BLaER1 (cell line): ENCODE data around the gene LSM14A.
A peak's percentile ranks its signal among the peaks of the same experiment; 100 is the strongest.

ENCODE experiments used
- H3K27ac ChIP-seq: shearing (Covaris generic); formaldehyde crosslinking; 2 replicates; pipeline ENCODE4 v1.8.1; 2022
- H3K27me3 ChIP-seq: shearing (Covaris generic); formaldehyde crosslinking; 2 replicates; pipeline ENCODE4 v1.8.1; 2022
- H3K36me3 ChIP-seq: shearing (Covaris generic); formaldehyde crosslinking; 2 replicates; pipeline ENCODE4 v1.8.1; 2022
- H3K4me1 ChIP-seq: shearing (Covaris generic); formaldehyde crosslinking; 2 replicates; pipeline ENCODE4 v1.8.1; 2022
- H3K4me2 ChIP-seq: shearing (Covaris generic); formaldehyde crosslinking; 2 replicates; pipeline ENCODE4 v1.8.1; 2022
- H3K4me3 ChIP-seq: shearing (Covaris generic); formaldehyde crosslinking; 2 replicates; pipeline ENCODE4 v1.8.1; 2022
- H3K9ac ChIP-seq: shearing (Covaris generic); formaldehyde crosslinking; 2 replicates; pipeline ENCODE4 v1.8.1; 2022
- H3K9me3 ChIP-seq: shearing (Covaris generic); formaldehyde crosslinking; 2 replicates; pipeline ENCODE4 v1.8.1; 2022
- H4K20me1 ChIP-seq: shearing (Covaris generic); formaldehyde crosslinking; 2 replicates; pipeline ENCODE4 v1.8.1; 2022
- Cebpa-rat ChIP-seq: shearing (Covaris generic); IDR thresholded peaks from 2 replicates; pipeline ENCODE4 v1.8.1; 2022

The LSM14A gene

GRCh38 chr19:34176581-34176980 lies 4.3 kb downstream of the LSM14A start:
- H3K36me3 ChIP-seq, result peaks cover 43% of the 10 kb centered on the region
- no peaks in the 10 kb centered on the region for H3K27me3 ChIP-seq
- H3K27ac ChIP-seq, result no peak overlapping the region
- no peak overlapping the region for H3K9ac ChIP-seq
- peaks cover 50% of the 10 kb centered on the region for H3K4me1 ChIP-seq
- peak overlapping the region; percentile 93 for H3K4me2 ChIP-seq
- no peak for TF ChIP-seq Cebpa-rat
- H3K4me3 ChIP-seq, result no peak overlapping the region
- H4K20me1 ChIP-seq, result peaks cover 87% of the 10 kb centered on the region
- H3K9me3 ChIP-seq, result no peaks in the 10 kb centered on the region

- H3K4me2 ChIP-seq, result peak overlapping the region; percentile 41; the same call in 1 of the 2 replicates
- H4K20me1 ChIP-seq, result peaks cover 100% of the 10 kb centered on the region
- no peaks in the 10 kb centered on the region for H3K27me3 ChIP-seq
- H3K9me3 ChIP-seq, result no peaks in the 10 kb centered on the region
- H3K9ac ChIP-seq, result no peak overlapping the region
- peaks cover 47% of the 10 kb centered on the region for H3K4me1 ChIP-seq
- H3K4me3 ChIP-seq, result no peak overlapping the region
- peaks cover 57% of the 10 kb centered on the region for H3K36me3 ChIP-seq
- no peak overlapping the region for H3K27ac ChIP-seq
- no peak for TF ChIP-seq Cebpa-rat
These were observed 5.9 kb downstream of the LSM14A start for GRCh38 chr19:34178274-34178610.

GRCh38 chr19:34179066-34179465 lies 6.8 kb downstream of the LSM14A start:
- no peak overlapping the region for H3K27ac ChIP-seq
- peaks cover 61% of the 10 kb centered on the region for H3K36me3 ChIP-seq
- H3K9me3 ChIP-seq, result no peaks in the 10 kb centered on the region
- H3K4me3 ChIP-seq, result no peak overlapping the region
- peaks cover 100% of the 10 kb centered on the region for H4K20me1 ChIP-seq
- no peak for TF ChIP-seq Cebpa-rat
- H3K27me3 ChIP-seq, result no peaks in the 10 kb centered on the region
- no peak overlapping the region for H3K9ac ChIP-seq
- H3K4me1 ChIP-seq, result peaks cover 50% of the 10 kb centered on the region
- no peak overlapping the region for H3K4me2 ChIP-seq

GRCh38 chr19:34180273-34180672 lies 8.0 kb downstream of the LSM14A start:
- no peak for TF ChIP-seq Cebpa-rat
- Histone ChIP-seq H3K9me3 (no peaks in the 10 kb centered on the region), H3K36me3 (peaks cover 58% of the 10 kb centered on the region), H3K4me2 (no peak overlapping the region), H3K27ac (no peak overlapping the region), H4K20me1 (peaks cover 100% of the 10 kb centered on the region), H3K9ac (no peak overlapping the region), H3K4me1 (peaks cover 50% of the 10 kb centered on the region), H3K27me3 (no peaks in the 10 kb centered on the region), H3K4me3 (no peak overlapping the region)

- no peak overlapping the region for H3K4me2 ChIP-seq
- peaks cover 56% of the 10 kb centered on the region for H3K36me3 ChIP-seq
- peaks cover 100% of the 10 kb centered on the region for H4K20me1 ChIP-seq
These were observed 8.4 kb downstream of the LSM14A start for GRCh38 chr19:34180709-34181108.

GRCh38 chr19:34181111-34181864 lies 9.0 kb downstream of the LSM14A start:
- no peak for TF ChIP-seq Cebpa-rat
- peaks cover 100% of the 10 kb centered on the region for H4K20me1 ChIP-seq
- H3K27me3 ChIP-seq, result no peaks in the 10 kb centered on the region
- peaks cover 57% of the 10 kb centered on the region for H3K36me3 ChIP-seq
- no peak overlapping the region for H3K4me3 ChIP-seq
- no peak overlapping the region for H3K27ac ChIP-seq
- H3K4me2 ChIP-seq, result no peak overlapping the region
- peaks cover 45% of the 10 kb centered on the region for H3K4me1 ChIP-seq
- H3K9me3 ChIP-seq, result no peaks in the 10 kb centered on the region
- no peak overlapping the region for H3K9ac ChIP-seq

More at GRCh38 chr19:34180709-34181108, 8.4 kb downstream of the LSM14A start:
- TF ChIP-seq Cebpa-rat, result no peak
- Histone ChIP-seq H3K27me3 (no peaks in the 10 kb centered on the region), H3K9me3 (no peaks in the 10 kb centered on the region), H3K9ac (no peak overlapping the region), H3K4me1 (peaks cover 50% of the 10 kb centered on the region), H3K4me3 (no peak overlapping the region), H3K27ac (no peak overlapping the region)

- Histone ChIP-seq H3K27ac (no peak overlapping the region), H3K4me1 (peaks cover 38% of the 10 kb centered on the region), H3K36me3 (peaks cover 58% of the 10 kb centered on the region), H4K20me1 (peaks cover 100% of the 10 kb centered on the region), H3K4me2 (no peak overlapping the region), H3K27me3 (no peaks in the 10 kb centered on the region), H3K9ac (no peak overlapping the region), H3K9me3 (no peaks in the 10 kb centered on the region), H3K4me3 (no peak overlapping the region)
- no peak for TF ChIP-seq Cebpa-rat
These were observed 9.8 kb downstream of the LSM14A start for GRCh38 chr19:34182125-34182524.

- peaks cover 47% of the 10 kb centered on the region for H3K36me3 ChIP-seq
- no peak overlapping the region for H3K27ac ChIP-seq
- H3K9ac ChIP-seq, result no peak overlapping the region
- TF ChIP-seq Cebpa-rat, result no peak
- no peaks in the 10 kb centered on the region for H3K9me3 ChIP-seq
- peaks cover 100% of the 10 kb centered on the region for H4K20me1 ChIP-seq
- H3K4me2 ChIP-seq, result peak overlapping the region; percentile 29; the same call in 1 of the 2 replicates
- no peak overlapping the region for H3K4me3 ChIP-seq
- H3K27me3 ChIP-seq, result no peaks in the 10 kb centered on the region
- H3K4me1 ChIP-seq, result peaks cover 32% of the 10 kb centered on the region
These were observed 12.7 kb downstream of the LSM14A start for GRCh38 chr19:34184880-34185491.

GRCh38 chr19:34186205-34186604 lies 13.9 kb downstream of the LSM14A start:
- no peaks in the 10 kb centered on the region for H3K9me3 ChIP-seq
- H3K4me2 ChIP-seq, result no peak overlapping the region
- no peak for TF ChIP-seq Cebpa-rat
- H3K36me3 ChIP-seq, result peaks cover 36% of the 10 kb centered on the region
- no peaks in the 10 kb centered on the region for H3K27me3 ChIP-seq
- peaks cover 32% of the 10 kb centered on the region for H3K4me1 ChIP-seq
- no peak overlapping the region for H3K9ac ChIP-seq
- H3K27ac ChIP-seq, result no peak overlapping the region
- peaks cover 100% of the 10 kb centered on the region for H4K20me1 ChIP-seq
- no peak overlapping the region for H3K4me3 ChIP-seq

- Histone ChIP-seq H3K4me3 (no peak overlapping the region), H3K4me1 (peaks cover 32% of the 10 kb centered on the region), H3K9me3 (no peaks in the 10 kb centered on the region), H3K4me2 (no peak overlapping the region), H3K9ac (no peak overlapping the region), H3K27me3 (no peaks in the 10 kb centered on the region), H4K20me1 (peaks cover 100% of the 10 kb centered on the region), H3K36me3 (peaks cover 32% of the 10 kb centered on the region), H3K27ac (no peak overlapping the region)
- TF ChIP-seq Cebpa-rat, result no peak
These were observed 14.7 kb downstream of the LSM14A start for GRCh38 chr19:34187011-34187410.
